ENCODE measurements around the gene ROR1. TPM values are rescaled to one million over a fixed set of nuclear protein-coding genes. Genes with fewer than 3 reads are reported as not detected.

Gene ROR1
- total RNA-seq, 4 donors from 2014 or later = 5.1 to 7.3 (median 6.5) TPM

GRCh38 chr1:64046891-64047290, 273.1 kb downstream of the ROR1 start:
- no peak overlapping the region for H3K4me3 ChIP-seq
- no peak for DNase-seq (ENCODE audit: extremely low spot score)
- H3K4me1 ChIP-seq = peaks cover 12 to 19% (median 16%) of the 10 kb centered on the region in 4 donors
- H3K9me3 ChIP-seq = no peaks in the 10 kb centered on the region
- H3K27me3 ChIP-seq = no peaks in the 10 kb centered on the region
- no peaks in the 10 kb centered on the region for H3K36me3 ChIP-seq
- no peak for TF ChIP-seq EP300 (IDR thresholded peaks at IDR 0.05)
- TF ChIP-seq POLR2AphosphoS5 (IDR thresholded peaks at IDR 0.05) = no peak
- TF ChIP-seq, protein P1, sequence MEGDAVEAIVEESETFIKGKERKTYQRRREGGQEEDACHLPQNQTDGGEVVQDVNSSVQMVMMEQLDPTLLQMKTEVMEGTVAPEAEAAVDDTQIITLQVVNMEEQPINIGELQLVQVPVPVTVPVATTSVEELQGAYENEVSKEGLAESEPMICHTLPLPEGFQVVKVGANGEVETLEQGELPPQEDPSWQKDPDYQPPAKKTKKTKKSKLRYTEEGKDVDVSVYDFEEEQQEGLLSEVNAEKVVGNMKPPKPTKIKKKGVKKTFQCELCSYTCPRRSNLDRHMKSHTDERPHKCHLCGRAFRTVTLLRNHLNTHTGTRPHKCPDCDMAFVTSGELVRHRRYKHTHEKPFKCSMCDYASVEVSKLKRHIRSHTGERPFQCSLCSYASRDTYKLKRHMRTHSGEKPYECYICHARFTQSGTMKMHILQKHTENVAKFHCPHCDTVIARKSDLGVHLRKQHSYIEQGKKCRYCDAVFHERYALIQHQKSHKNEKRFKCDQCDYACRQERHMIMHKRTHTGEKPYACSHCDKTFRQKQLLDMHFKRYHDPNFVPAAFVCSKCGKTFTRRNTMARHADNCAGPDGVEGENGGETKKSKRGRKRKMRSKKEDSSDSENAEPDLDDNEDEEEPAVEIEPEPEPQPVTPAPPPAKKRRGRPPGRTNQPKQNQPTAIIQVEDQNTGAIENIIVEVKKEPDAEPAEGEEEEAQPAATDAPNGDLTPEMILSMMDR (IDR thresholded peaks at IDR 0.05) = no peak
- no peak for TF ChIP-seq POLR2A (IDR thresholded peaks at IDR 0.05; ENCODE audit: low read depth)
- H3K27ac ChIP-seq (replicated peaks in 1 of 4) = no peak overlapping the region
- intact Hi-C loops (cut with DNase I) = no loop called here

GRCh38 chr1:64047549-64047996, 273.8 kb downstream of the ROR1 start:
- Histone ChIP-seq H3K4me1 (peaks cover 6 to 15% (median 10%) of the 10 kb centered on the region in 4 donors), H3K27me3 (no peaks in the 10 kb centered on the region), H3K9me3 (no peaks in the 10 kb centered on the region), H3K36me3 (no peaks in the 10 kb centered on the region), H3K27ac (replicated peaks in 1 of 4) (no peak overlapping the region), H3K4me3 (no peak overlapping the region)
- peak; percentile 7 for DNase-seq (ENCODE audit: extremely low spot score)
- 76% methylated on average over 1 of the region's 1 CpG for WGBS
- TF ChIP-seq, protein P1 (IDR thresholded peaks at IDR 0.05) = no peak
- no peak for TF ChIP-seq EP300 (IDR thresholded peaks at IDR 0.05)
- no peak for TF ChIP-seq POLR2AphosphoS5 (IDR thresholded peaks at IDR 0.05)
- TF ChIP-seq POLR2A (IDR thresholded peaks at IDR 0.05; ENCODE audit: low read depth) = no peak
- intact Hi-C loops (cut with DNase I) = no loop called here

- H3K36me3 ChIP-seq = no peaks in the 10 kb centered on the region
- no peak overlapping the region for H3K4me3 ChIP-seq
- H3K27me3 ChIP-seq = no peaks in the 10 kb centered on the region
- DNase-seq (ENCODE audit: extremely low spot score) = peak; percentile 84
- H3K27ac ChIP-seq (replicated peaks in 1 of 4) = no peak overlapping the region
- TF ChIP-seq, protein P1 (IDR thresholded peaks at IDR 0.05) = no peak
- TF ChIP-seq POLR2AphosphoS5 (IDR thresholded peaks at IDR 0.05) (no peak), EP300 (IDR thresholded peaks at IDR 0.05) (no peak), POLR2A (IDR thresholded peaks at IDR 0.05; ENCODE audit: low read depth) (no peak)
- 85% methylated on average over 8 of the region's 9 CpGs for WGBS
- intact Hi-C loops (cut with DNase I) = no loop called here
- peaks cover 0 to 3% (median 0%) of the 10 kb centered on the region in 4 donors for H3K4me1 ChIP-seq
- no peaks in the 10 kb centered on the region for H3K9me3 ChIP-seq
Measured at GRCh38 chr1:64049900-64050540, 276.2 kb downstream of the ROR1 start.

DNA sequence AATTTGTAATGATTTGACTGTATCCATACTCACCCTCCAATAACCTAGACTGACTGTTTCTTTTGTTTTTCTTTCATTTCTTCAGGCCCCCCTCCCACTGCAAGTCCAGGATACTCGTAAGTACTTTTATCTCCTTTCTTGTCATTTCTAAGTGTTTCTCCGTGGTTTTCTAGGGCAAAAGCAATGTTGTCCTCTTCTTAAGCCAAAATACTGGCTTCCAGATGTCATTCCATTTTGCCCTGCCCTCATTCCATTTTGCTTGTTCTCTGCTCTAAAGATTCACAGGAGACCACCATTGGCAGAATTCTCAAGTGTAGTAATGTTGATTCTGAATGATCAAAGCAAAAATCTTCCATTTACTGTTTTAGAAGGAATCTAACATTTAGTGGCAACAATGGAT, 276.8 kb downstream of the ROR1 start:
- no peak for DNase-seq (ENCODE audit: extremely low spot score)
- no peak overlapping the region for H3K27ac ChIP-seq (replicated peaks in 1 of 4)
- no peaks in the 10 kb centered on the region for H3K9me3 ChIP-seq
- no peaks in the 10 kb centered on the region for H3K27me3 ChIP-seq
- no peak overlapping the region for H3K4me3 ChIP-seq
- TF ChIP-seq POLR2AphosphoS5 (IDR thresholded peaks at IDR 0.05) = no peak
- no peak for TF ChIP-seq POLR2A (IDR thresholded peaks at IDR 0.05; ENCODE audit: low read depth)
- no peak for TF ChIP-seq EP300 (IDR thresholded peaks at IDR 0.05)
- TF ChIP-seq, protein P1 (IDR thresholded peaks at IDR 0.05) = no peak
- peaks cover 0 to 3% (median 0%) of the 10 kb centered on the region in 4 donors for H3K4me1 ChIP-seq
- intact Hi-C loops (cut with DNase I) = no loop called here
- no peaks in the 10 kb centered on the region for H3K36me3 ChIP-seq
- WGBS = 74% methylated on average over 2 of the region's 2 CpGs

- Histone ChIP-seq H3K4me3 (no peak overlapping the region), H3K9me3 (no peaks in the 10 kb centered on the region), H3K27ac (replicated peaks in 1 of 4) (no peak overlapping the region), H3K4me1 (peaks cover 0 to 3% (median 0%) of the 10 kb centered on the region in 4 donors), H3K27me3 (no peaks in the 10 kb centered on the region), H3K36me3 (no peaks in the 10 kb centered on the region)
- intact Hi-C loops (cut with DNase I) = no loop called here
- DNase-seq (ENCODE audit: extremely low spot score) = peak; percentile 21
- no peak for TF ChIP-seq EP300 (IDR thresholded peaks at IDR 0.05)
- TF ChIP-seq POLR2AphosphoS5 (IDR thresholded peaks at IDR 0.05) = no peak
- TF ChIP-seq POLR2A (IDR thresholded peaks at IDR 0.05; ENCODE audit: low read depth) = no peak
- TF ChIP-seq, protein P1 (IDR thresholded peaks at IDR 0.05) = no peak
Measured at GRCh38 chr1:64051796-64052195, 278.0 kb downstream of the ROR1 start.
